Gastroesophageal sphincter (tissue), 3 donors: ENCODE data around the gene DCK.
"Not testable (repeated sequence)": the region's sequence is repeated elsewhere in the genome, so short reads cannot be mapped to it uniquely, and the experiment has no call there.

Experiments used
- CTCF ChIP-seq, 4 experiments: fragments of 200-600 bp in 2 of 4; fragments of 450-650 bp in 2 of 4; sonication (generic) in 1 of 4; IDR thresholded peaks; one replicate each; pipeline ENCODE4 v1.5.1; 2017 to 2019; ENCODE audit warnings: antibody characterized with exemption in 4 of 4, mild to moderate bottlenecking in 2 of 4, moderate library complexity in 2 of 4
- EP300 ChIP-seq: sonication (generic); formaldehyde crosslinking; IDR thresholded peaks from one replicate; pipeline ENCODE4 v1.6.1; 2017; ENCODE audit warnings: antibody characterized with exemption, mild to moderate bottlenecking

- not testable (repeated sequence) for TF ChIP-seq CTCF (IDR thresholded peaks at IDR 0.05); EP300
Observed at GRCh38 chr4:71005025-71005424, 11.6 kb downstream of the DCK start.
